ENCODE data around the gene MEGF11.

MEGF11 gene

DNA sequence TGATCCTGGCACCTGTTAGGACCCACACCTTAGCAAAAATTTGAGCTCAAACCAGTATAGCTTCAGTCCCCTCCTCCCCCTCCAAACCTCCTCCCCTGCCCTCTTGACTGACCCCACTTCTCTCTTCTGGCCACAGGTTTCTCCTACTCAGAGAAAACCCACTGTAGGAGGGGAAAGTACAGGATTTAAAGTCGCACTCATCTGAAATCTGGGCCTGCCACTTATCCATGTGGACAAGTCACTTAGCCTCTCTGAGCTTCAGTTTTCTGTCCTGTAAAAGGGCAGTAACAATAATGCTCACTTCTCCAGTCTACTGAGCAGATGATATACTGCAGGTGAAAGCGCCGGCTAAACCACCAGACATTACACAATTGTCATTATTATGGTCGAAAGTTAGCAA, 142.7 kb downstream of the MEGF11 start:
- no peak for DNase-seq

DNA sequence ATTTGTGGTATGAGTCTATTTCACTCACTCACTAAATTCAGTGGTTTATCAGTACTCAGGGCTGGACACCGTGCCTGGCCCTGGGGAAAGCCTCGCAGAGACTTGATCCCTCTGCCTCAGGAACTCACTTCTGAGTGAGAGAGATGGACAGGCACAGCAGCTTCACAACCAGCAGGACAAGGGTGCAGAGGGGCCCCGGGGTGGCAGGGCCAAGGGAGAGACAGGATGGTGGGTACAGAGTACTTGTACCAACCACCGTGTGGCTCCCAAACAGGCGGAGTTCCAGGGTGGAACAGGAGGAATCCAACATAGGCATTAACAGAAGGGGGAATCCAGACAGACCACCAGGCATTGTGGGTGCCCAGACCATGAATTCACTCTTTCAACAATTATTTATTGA, 143.7 kb downstream of the MEGF11 start:
- no peak for DNase-seq

DNA sequence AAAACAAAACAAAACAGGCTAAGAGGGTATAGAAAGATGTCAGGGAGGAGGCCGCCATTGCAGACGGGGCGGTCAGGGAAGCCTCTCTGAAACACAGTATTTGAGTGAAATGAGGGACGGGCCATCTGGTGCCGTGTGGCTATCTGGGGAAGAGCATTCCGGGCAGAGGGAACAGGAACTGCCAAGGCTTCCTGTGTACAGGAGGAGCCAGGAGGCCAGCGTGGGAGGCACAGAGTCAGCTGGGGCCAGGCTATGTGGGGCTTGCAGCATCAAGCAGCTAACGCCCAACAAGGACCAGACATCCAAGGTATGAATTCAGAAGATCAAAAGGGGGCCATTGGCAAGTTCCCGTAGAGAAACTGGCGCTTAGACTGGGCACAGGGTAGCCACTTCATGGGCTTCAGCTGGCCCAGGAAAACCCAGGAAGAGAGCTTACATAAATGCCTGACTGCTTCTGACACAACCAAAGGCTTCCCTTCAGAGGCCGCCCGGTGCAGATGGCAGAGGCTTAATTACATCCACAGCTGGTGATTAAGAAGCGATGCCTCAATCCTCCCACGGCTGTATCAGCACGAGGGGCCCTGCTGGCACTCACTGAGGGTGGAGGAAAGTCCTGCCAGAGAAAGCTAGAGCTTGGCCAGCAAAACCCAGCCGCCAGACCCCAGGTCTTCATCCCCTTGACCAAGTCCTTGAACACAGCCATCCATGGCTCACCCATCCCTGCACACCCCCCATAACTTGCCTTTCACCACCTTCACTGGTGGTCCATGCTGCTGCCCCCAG, 144.9 kb downstream of the MEGF11 start:
- no peak for DNase-seq

DNA sequence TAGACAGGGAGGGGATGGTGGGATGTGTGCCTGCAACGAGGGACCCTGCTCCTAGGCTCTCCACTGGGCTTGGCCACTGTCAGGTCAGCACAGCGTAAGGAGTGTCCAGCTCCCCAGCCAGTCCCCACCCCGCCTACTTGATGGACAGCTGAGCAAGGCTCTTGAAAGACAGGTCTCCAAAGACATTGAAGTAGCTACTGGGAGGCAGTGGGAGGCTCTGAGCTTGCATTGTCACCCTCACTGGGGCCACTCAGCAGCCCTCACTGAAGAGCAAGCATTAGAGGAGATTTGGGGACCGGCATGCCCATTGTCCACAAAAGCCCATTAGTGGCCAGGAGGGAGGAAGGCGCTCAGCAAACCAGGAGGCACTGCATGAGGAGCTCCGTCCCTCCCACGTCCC, 146.5 kb downstream of the MEGF11 start:
- no peak for DNase-seq

DNA sequence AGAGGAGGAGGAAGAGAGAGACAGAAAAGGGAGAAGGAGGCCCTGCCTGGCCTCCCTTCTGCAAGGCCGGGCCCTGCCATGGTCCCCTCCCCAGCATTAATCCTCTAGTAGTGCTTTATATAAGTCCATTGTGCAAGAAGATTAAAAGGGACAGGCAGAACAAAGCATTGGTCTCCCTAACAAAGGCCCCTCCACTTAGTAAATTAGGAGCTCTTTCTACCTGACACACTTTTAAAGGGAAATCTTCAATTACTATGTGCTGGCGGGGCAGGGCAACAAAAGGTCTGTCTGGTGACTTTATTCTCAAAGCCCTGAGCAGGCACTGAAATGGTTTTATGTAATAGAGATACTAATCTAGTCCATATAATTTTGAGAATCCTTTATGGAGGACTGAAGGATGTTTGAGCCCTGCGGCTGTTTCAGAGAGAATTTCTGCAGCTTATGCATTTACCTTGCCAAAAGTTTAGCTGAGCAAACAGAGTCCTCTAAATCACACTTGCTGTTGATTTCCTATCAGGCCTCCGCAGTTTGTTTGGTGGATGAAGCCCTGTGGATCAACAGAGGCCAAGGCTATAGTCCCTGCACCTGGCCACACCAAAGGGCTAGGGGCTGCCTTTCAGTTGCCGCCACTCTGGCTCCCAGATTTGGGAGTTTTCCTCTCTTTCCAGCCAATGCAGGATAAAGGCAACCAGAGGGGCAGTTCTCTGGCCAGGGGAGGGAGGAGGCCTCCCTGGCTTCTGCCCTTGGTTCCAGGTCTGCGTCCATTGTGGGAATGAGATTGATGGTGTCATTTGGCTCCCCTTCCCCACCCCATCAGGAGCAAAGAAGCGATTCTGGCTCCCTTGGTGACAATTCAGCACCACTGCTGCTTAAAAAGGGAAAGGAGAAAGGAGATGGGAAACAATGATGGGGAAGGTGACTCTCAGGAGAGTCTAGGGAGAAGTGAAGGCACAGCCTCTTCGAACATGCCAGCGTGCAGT, 148.0 kb downstream of the MEGF11 start:
- DNase-seq: no peak

DNA sequence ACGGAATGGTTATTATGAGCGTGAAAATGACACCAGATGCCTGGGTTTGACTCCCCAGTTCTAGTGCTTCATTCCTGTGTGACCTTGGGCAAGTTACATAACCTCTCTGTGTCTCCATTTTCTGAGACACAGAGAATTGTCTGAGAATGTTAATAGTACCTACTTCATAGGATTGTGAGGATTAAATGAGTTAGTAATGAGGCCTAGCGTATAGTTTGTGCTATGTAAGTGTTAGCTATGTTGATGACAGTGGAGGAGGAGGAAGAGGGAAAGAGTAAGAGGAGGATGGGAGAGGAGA, 150.3 kb downstream of the MEGF11 start:
- no peak for DNase-seq

DNA sequence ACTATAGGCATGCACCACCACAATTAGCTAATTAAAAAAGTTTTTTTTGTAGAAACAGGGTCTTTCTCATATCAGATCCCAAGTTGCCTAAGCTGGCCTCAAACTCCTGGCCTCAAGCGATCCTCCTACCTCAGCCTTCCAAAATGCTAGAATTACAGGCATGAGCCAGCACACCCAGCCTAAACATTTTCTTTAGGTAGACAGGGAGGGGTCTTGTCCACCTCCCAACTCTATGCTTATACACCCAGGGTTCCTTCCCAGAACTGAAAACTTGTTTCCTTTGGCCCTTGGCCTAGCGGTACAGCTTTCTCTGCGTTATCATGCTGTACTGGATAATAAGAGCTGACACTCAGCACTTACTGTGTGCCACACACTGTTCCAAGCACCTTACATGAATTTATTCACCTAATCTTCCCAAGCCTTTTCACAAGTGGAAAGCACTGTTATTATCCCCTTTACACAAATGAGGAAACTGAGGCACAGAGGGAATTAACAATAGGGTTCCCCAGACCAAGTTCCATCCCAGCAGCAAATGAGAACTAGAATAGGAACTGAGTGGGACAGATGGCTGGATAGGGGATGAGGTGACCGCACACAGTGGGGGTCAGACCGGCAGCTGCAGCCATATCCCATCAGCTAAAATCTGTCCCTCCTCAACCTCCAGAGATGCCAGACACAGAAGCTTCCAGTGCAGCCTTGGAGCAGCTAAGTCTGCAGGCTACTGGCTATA, 150.8 kb downstream of the MEGF11 start:
- DNase-seq: no peak

DNA sequence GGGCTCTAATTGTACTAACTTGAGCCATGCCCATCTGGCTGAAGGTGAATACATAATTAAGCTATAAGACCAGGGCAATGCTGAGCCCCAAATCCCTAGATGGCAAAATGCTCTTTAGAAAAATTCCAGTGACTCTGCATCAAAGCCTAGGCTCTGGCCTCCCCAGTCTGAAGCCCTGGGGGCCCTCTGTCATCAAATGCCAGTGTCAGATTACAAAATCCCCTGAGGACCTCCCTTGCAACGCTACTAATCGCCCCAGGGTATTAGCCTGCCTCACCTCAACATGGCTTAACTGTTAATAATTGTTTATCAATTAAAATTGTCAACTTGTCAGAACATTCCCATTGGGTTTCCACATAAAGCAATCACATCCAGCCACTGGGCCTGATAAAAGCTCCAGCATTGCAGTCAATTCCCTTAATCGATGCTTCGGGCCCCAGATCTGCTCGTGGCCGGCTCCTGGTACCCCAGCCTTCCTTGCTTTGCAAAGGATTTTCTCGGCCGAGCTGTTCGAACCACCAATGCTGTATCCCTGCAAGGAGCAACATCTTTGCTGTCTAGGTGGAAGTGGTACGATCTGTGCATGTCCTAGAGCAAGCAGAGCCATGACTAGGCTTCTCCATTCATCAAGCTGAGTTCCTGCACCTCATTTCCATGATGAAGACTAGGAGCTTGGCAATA, 151.7 kb downstream of the MEGF11 start:
- no peak for DNase-seq

DNA sequence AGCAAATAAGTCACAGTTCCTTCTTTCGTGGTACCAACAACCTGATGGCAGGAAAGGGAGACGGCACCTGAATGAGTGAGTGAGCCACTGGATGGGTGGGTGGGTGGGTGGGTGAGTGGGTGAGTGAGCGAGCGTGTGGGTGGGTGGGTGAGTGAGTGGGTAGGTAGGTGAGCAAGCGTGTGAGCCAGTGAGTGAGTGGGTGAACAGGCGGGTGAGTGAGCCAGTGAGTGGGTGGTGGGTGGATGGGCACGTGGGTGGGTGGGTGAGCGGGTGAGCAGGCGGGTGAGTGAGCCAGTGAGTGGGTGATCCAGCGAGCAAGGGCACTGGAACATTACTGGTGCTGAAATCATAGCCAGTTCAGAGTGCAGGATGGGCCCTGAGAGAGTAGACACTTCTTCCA, 152.8 kb downstream of the MEGF11 start:
- DNase-seq: no peak

DNA sequence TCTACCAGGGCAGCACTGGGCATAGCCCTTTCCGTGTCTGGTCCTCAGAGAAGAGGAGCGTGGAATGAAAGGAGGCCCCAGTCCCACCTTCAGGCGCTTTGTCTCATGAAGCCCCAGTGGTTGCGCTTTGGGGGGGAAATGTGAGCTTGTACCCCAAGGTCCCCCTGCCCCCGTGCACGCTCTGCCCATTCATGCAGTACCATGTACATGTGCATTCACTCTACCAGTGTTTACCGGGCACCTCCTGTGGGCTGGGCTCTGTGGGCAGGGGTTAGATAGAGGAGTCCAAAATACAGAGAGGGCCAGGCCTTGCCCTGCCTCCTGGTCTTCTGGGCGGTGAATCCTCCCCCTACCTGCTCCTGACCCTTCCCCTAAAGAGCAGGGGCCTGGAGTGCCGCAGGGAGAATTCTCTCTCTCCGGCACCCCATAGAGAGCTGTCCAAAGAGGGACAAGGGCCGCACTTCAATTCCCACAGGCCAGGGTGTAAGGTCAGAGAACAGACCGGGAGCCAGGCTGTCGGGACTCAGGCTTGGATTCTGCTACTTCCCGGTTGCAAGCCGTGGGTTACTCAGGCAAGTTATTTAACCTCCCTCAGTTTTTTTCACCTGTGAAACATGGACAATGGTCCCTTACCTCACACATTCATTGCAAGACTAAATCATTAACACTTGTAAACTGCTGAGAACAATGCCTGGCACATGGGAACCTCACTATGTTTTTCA, 153.4 kb downstream of the MEGF11 start:
- DNase-seq: no peak

DNA sequence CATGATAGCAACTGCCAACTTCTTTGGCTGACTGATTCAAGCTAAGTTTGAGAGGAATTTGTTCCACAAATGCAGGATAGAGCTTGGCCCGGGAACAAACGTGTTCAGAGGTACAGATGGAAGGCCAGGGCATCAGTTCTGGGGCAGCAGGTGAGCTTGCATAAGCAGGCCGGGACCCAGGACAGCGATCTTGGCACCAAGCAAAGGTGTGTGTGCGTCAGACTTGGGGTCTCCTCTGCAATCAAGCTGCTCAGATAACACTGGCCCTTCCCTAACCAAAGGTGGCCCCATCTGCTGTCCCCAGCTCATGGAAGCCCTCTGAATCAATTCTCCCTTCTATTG, 155.6 kb downstream of the MEGF11 start:
- DNase-seq: no peak

DNA sequence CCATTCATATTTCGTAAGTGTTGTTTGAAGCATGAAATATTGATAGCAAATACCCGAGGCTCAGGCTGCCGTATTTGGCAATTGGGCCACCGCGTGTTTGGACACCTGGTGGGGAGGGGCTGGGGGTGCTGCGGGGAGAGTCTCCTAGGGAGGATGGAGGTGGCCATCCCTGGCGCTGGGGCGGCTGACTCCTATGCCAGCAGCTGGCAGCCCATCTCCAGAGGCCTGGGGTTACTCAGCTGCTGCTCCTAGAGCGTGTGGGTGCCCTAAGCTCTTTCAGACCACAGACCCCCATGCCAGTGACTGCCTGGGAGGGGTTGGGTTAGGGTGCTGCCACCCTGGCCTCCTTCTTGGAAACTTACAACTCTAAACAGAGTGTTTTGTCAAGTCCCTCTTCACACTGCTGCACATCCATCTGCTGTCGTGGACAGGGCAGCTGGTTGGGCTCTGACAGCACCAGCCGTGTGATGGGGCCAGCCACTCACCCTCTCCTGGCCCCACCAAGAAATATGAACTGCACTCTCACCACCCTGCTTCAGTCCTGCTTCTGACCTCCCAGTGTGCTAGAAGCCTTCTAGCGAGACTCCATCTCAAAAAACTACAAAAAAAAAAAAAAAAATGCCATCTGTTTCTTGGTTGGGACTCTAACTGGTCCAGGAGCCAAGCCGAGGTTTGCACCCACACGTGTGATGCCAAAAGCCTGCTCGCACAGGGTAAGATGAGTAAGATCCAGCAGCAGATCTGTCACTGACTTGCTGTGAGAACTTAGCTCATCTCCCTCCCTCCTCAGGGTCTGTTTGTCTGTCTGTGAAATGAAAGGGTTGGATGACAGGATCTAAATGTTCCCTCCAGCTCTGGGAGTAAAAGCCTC, 156.2 kb downstream of the MEGF11 start:
- no peak for DNase-seq

DNA sequence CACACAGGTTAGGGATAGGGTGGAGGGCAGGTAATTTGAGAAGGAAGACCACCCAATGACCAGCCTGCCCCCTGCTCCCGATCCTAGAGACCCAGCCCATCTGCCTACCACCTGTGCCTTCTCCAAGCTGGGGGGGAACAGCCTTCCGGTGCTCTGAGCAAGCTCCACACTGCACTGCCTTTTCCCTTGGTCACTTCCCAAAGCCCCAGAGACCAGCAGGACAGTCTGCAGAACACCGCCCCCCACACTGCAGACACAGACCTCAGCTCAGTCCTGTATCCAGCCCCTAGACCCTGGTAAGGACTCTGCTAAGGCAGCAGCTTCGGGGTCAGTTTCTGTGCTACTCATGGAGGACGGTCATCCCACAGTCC, 156.9 kb downstream of the MEGF11 start:
- no peak for DNase-seq

DNA sequence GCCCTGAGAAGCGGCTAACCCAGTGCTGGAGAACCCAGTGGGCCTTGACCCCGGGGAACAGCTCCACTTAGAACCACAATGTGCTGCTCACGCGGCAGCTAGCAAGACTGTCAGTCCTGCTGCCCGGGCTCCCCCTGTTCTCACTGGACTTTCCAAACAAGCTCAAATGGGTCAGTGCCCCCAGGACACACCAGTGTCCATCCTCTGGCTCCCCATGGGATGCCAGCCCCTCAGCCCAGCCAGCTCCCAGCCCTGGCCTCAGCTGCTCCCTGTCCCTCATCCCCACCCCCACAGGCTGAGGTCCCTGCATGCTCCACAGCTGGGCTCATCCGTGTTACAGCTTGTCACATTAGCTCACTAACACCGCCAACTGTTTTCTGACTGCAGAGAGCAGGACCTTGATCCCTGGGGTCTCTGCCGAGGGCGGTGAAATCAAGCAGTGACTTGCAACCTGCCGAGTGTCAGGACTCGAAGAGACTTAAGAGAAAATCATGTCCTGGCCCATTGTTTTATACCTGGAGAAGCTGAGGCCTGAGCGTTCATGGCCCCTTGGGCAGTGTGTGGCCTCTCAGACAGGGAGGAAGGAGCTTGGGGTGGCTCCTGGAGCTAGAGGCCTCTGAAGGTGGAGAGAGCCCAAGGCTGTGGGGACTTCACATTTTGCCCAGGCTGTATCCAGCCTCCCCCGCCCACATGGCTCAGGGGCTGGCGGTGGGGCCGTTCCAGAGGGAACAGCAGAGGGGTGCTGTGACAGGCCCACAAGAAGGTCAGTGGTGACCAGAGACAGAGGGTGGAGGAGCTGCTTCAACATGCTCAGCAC, 157.5 kb downstream of the MEGF11 start:
- no peak for DNase-seq

DNA sequence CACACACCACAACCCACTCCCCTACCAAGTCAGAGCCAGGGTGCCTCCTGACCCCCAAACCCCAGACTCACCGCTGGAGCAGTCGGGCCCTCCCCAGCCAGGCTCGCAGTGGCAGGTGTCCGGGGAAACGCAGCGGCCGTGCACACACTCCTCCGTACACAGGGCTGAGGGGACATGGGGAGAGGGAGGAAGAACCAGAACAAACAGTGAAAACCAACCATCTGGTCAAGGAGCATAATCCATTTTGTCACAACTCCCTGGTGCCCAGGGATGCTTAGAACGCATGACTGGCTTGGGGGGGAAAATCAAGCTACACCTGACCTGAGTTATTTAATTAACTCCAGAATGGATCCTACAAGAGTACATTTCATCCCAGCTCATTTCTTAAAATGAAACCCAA, 159.2 kb downstream of the MEGF11 start:
- no peak for DNase-seq

DNA sequence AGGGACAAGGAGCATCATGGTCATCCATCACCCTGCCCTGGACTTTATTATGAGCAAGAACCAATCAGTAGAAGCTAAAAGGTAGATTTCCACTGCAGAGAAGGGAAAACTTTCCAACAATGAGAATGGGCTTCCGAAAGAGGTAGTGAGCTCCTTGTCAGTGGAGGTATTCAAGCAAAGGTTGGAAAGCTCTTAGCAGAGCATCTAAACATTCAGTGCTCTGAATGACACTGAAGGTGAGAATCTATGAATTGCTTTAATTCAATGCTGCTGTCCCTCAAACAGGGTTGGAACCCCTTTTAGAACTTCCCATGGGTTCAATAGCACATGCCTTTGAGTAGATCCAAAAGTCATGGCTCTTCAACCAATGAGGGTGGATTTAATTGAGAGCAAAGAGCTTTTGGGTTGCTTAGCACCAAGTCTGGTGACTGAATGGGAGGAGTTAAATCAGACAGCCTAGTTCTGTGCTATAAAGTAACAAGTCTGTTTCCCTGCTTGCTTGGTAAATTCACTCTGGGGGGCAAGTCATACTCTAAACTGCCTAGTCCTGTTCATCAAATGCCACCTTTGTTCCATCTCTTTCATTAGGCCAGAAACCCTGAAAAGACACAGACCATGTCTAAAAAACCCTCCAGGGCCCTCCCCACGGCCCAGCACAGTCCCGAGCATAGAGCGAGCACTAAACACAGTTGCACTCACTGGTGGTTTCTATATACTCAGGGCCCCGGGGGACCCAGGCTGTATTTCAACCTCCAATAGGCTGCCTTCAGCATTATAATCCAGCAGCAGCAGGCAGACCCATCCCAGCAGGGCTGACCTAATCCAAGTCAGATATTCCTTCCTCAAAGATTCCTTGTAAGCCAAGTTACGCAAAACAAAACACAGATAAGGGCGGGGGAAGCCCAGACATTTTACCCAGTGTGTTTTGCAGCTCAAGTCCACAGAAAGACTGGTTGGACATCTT, 161.2 kb downstream of the MEGF11 start:
- no peak for DNase-seq

DNA sequence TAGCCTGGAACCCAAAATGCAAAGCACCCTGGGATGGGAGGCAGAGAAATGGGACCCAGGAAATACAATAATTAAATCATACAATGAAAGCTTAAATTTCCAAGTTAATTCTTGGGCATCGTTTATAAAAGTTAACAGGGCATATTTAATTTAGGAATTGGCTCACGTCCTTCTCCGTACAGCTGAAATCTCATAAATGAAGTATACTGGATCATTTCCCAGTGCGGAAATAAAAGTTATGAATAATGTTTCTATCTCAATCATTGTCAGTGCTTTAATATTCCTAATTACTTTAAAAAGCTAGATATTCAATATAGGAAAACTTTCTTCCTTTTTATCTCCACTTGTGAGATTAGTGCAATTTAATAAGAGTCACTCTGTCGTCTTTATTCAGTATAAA, 164.0 kb downstream of the MEGF11 start:
- no peak for DNase-seq

DNA sequence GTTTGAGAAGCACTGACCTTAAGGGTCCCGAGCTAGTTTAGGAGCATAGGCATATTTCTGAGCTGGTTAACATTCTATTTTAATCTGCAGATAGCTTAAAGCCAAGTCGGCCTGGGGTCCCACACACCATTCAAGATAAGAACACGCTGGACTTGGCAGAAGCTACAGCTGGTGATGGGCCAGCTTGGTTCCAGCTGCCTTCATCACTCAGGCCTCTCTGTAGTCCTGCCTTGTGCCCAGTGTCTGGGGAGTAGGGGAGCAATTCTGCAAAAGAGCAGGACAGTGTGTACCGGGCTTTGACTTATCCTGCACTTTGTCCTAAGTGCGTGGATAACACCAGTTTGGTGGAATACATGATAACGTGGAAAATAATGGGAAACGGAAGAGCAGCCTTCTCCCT, 164.5 kb downstream of the MEGF11 start:
- DNase-seq: no peak

DNA sequence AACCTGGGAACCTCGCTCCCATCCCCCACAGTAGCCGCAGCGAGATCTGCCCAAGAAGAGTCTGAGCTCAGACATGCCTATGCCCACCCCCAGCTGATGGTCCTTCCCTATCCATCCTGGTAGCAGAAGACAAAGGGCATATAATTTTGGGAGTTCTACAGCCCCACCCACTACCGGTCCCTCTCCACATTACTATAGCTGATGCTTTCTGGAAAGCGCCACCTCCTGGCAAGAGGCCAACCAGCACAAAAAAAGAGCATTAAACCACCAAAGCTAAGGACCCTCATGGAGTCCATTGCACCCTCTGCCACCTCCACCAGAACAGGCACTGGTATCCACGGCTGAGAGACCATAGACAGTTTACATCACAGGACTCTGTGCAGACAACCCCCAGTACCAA, 168.4 kb downstream of the MEGF11 start:
- DNase-seq: peak; percentile 2
